Activated CD8-positive, alpha-beta T cell treated with anti-CD3 and anti-CD28 coated beads for 36 hours (primary cell): ENCODE results near the gene MTX3. TPM values are rescaled to one million over a fixed set of nuclear protein-coding genes. Genes with fewer than 3 reads are reported as not detected.

Experiments
- ATAC-seq: fragments of 200-7000 bp; cut with Tn5 transposase; one replicate; pipeline ENCODE4 v1.10.0; 2021; ENCODE audit warnings: mild to moderate bottlenecking, moderate library complexity
- CTCF ChIA-PET: fragments of 350-600 bp; sonication (Branson Sonifier 250); formaldehyde crosslinking; loops from one replicate; lab custom pipeline; 2021; ENCODE audit warnings: antibody characterized with exemption; lab: Charles Lee
- POLR2A ChIA-PET: fragments of 350-600 bp; sonication (Branson Sonifier 250); formaldehyde crosslinking; loops from one replicate; lab custom pipeline; 2021; ENCODE audit warnings: antibody characterized with exemption; lab: Charles Lee
- DNase-seq: peaks from one replicate; pipeline ENCODE4 v3.0.0-alpha.2; 2020
- H3K27ac Mint-ChIP-seq: one replicate; pipeline ENCODE4 v1.8.0; 2021; ENCODE audit warnings: mild to moderate bottlenecking, mixed read lengths
- H3K27me3 Mint-ChIP-seq: one replicate; pipeline ENCODE4 v1.8.0; 2021; ENCODE audit warnings: mixed read lengths
- H3K36me3 Mint-ChIP-seq: one replicate; pipeline ENCODE4 v1.8.0; 2021; ENCODE audit warnings: low read depth, mixed read lengths
- H3K4me1 Mint-ChIP-seq: one replicate; pipeline ENCODE4 v1.8.0; 2021; ENCODE audit warnings: low read depth, mixed read lengths
- H3K4me3 Mint-ChIP-seq: one replicate; pipeline ENCODE4 v1.8.0; 2021; ENCODE audit warnings: mild to moderate bottlenecking, moderate library complexity, mixed read lengths
- H3K9me3 Mint-ChIP-seq: one replicate; pipeline ENCODE4 v1.8.0; 2021; ENCODE audit warnings: mixed read lengths
- CTCF ChIP-seq: fragments of 200-600 bp; IDR thresholded peaks from one replicate; pipeline ENCODE4 v1.8.0; 2022; ENCODE audit warnings: antibody characterized with exemption, mild to moderate bottlenecking
- intact Hi-C: fragments of 100-400 bp; cut with micrococcal nuclease; formaldehyde crosslinking; loops from one replicate; pipeline ENCODE4 v1.10.0; 2022
- total RNA-seq, 2 experiments: library from RNA; stranded (reverse); gene quantifications; one replicate each; pipeline ENCODE4 v1.2.3, GENCODE V29; 2021

MTX3 gene
- total RNA-seq, 2 experiments from 2014 or later: 18.1 to 18.5 TPM

GRCh38 chr5:79984363-79984762 lies 6.7 kb downstream of the MTX3 start:
- peak overlapping the region; percentile 95 for H3K27ac Mint-ChIP-seq
- POLR2A ChIA-PET: interaction anchor here (0.6 kb wide), 1 partner anchor 59 kb away, joined by 3 read pairs; no protein-coding TSS in a partner anchor
- ATAC-seq (peak; percentile 24), DNase-seq (no peak)
- no peak for TF ChIP-seq CTCF
- H3K9me3 Mint-ChIP-seq: peaks cover 2% of the 10 kb centered on the region
- H3K36me3 Mint-ChIP-seq: peaks cover 80% of the 10 kb centered on the region
- no peaks in the 10 kb centered on the region for H3K27me3 Mint-ChIP-seq
- H3K4me3 Mint-ChIP-seq: peak overlapping the region; percentile 11
- intact Hi-C loops: no loop called here
- peaks cover 78% of the 10 kb centered on the region for H3K4me1 Mint-ChIP-seq
- CTCF ChIA-PET: interaction anchor here (0.9 to 1.3 kb wide), 2 partner anchors 54 to 99 kb away, joined by 4 to 8 read pairs; no protein-coding TSS in a partner anchor

- H3K9me3 Mint-ChIP-seq: peaks cover 2% of the 10 kb centered on the region
- intact Hi-C loops: no loop called here
- CTCF ChIA-PET: interaction anchor here (0.7 to 1.3 kb wide), 3 partner anchors 8 to 530 kb away, joined by 3 to 8 read pairs (median 3); no protein-coding TSS in a partner anchor
- H3K27ac Mint-ChIP-seq: peak overlapping the region; percentile 95
- H3K4me3 Mint-ChIP-seq: no peak overlapping the region
- peaks cover 74% of the 10 kb centered on the region for H3K4me1 Mint-ChIP-seq
- POLR2A ChIA-PET: interaction anchor here (0.8 kb wide), 1 partner anchor 8 kb away, joined by 3 read pairs; no protein-coding TSS in a partner anchor
- no peak for TF ChIP-seq CTCF
- no peaks in the 10 kb centered on the region for H3K27me3 Mint-ChIP-seq
- peak; percentile 54 for DNase-seq
- H3K36me3 Mint-ChIP-seq: peaks cover 81% of the 10 kb centered on the region
- ATAC-seq: peak; percentile 63
These were observed 7.4 kb downstream of the MTX3 start for GRCh38 chr5:79983618-79984017.

GRCh38 chr5:79982136-79982535 lies 8.9 kb downstream of the MTX3 start:
- ChIA-PET POLR2A (no interaction called here), CTCF (interaction anchor here (1.2 kb wide), 1 partner anchor 12 kb away, joined by 3 read pairs; no protein-coding TSS in a partner anchor)
- intact Hi-C loops: no loop called here
- no peak for DNase-seq
- H3K9me3 Mint-ChIP-seq: peaks cover 2% of the 10 kb centered on the region
- peak overlapping the region; percentile 76 for H3K27ac Mint-ChIP-seq
- no peak for TF ChIP-seq CTCF
- peaks cover 63% of the 10 kb centered on the region for H3K4me1 Mint-ChIP-seq
- peak; percentile 13 for ATAC-seq
- no peaks in the 10 kb centered on the region for H3K27me3 Mint-ChIP-seq
- no peak overlapping the region for H3K4me3 Mint-ChIP-seq
- H3K36me3 Mint-ChIP-seq: peaks cover 80% of the 10 kb centered on the region

GRCh38 chr5:79976759-79977515 lies 14.1 kb downstream of the MTX3 start:
- H3K27ac Mint-ChIP-seq: peak overlapping the region; percentile 21
- TF ChIP-seq CTCF: no peak
- intact Hi-C loops: no loop called here
- ChIA-PET CTCF (interaction anchor here (3.0 kb wide), 1 partner anchor 107 kb away, joined by 9 read pairs; no protein-coding TSS in a partner anchor), POLR2A (interaction anchor here (0.8 to 1.6 kb wide), 2 partner anchors 14 to 55 kb away, joined by 3 to 5 read pairs; no protein-coding TSS in a partner anchor)
- DNase-seq (no peak), ATAC-seq (no peak)
- peaks cover 43% of the 10 kb centered on the region for H3K36me3 Mint-ChIP-seq
- peaks cover 17% of the 10 kb centered on the region for H3K4me1 Mint-ChIP-seq
- no peak overlapping the region for H3K4me3 Mint-ChIP-seq
- H3K27me3 Mint-ChIP-seq: no peaks in the 10 kb centered on the region
- no peaks in the 10 kb centered on the region for H3K9me3 Mint-ChIP-seq

GRCh38 chr5:79975422-79975821 lies 15.6 kb downstream of the MTX3 start:
- ChIA-PET CTCF (interaction anchor here (3.0 kb wide), 1 partner anchor 108 kb away, joined by 9 read pairs; no protein-coding TSS in a partner anchor), POLR2A (interaction anchor here (1.1 to 1.6 kb wide), 3 partner anchors 10 to 15 kb away, joined by 4 to 6 read pairs (median 5); no protein-coding TSS in a partner anchor)
- DNase-seq (no peak), ATAC-seq (no peak)
- Mint-ChIP-seq H3K36me3 (peaks cover 31% of the 10 kb centered on the region), H3K4me1 (peaks cover 4% of the 10 kb centered on the region), H3K9me3 (no peaks in the 10 kb centered on the region), H3K27me3 (peaks cover 3% of the 10 kb centered on the region), H3K27ac (no peak overlapping the region), H3K4me3 (no peak overlapping the region)
- TF ChIP-seq CTCF: no peak
- intact Hi-C loops: no loop called here
